Astrocyte (in vitro differentiated cells and primary cell): Measurements from ENCODE around the gene EDRF1. TPM values are rescaled to one million over a fixed set of nuclear protein-coding genes. Genes with fewer than 3 reads are reported as not detected.

Experiments
- DNase-seq: peaks from one replicate; pipeline ENCODE4 v3.0.0-alpha.2; 2010; ENCODE audit warnings: low read depth
- FAIRE-seq: peaks from 2 replicates; lab custom pipeline; 2011; peaks lifted over from hg19 to GRCh38; lab: Jason Lieb, UNC
- H2AFZ ChIP-seq: 2 replicates; pipeline ENCODE4 v1.6.0; 2012; ENCODE audit warnings: low read depth, low read length, inconsistent platforms
- H3K27ac ChIP-seq: 2 replicates; pipeline ENCODE4 v1.5.1; 2011; ENCODE audit warnings: low read depth, low read length, inconsistent platforms
- H3K27me3 ChIP-seq: 2 replicates; pipeline ENCODE4 v1.6.0; 2011; ENCODE audit warnings: low read length, inconsistent platforms; ENCODE audit not compliant: insufficient read depth
- H3K36me3 ChIP-seq: 2 replicates; pipeline ENCODE4 v1.5.1; 2011; ENCODE audit warnings: low read length, inconsistent platforms; ENCODE audit not compliant: insufficient read depth
- H3K4me1 ChIP-seq: 2 replicates; pipeline ENCODE4 v1.5.1; 2011; ENCODE audit warnings: low read length, inconsistent platforms; ENCODE audit not compliant: insufficient read depth
- H3K4me2 ChIP-seq: 2 replicates; pipeline ENCODE4 v1.6.0; 2012; ENCODE audit warnings: low read length, inconsistent platforms
- H3K4me3 ChIP-seq: 2 replicates; pipeline ENCODE4 v1.5.1; 2011; ENCODE audit warnings: low read depth, mild to moderate bottlenecking, low read length, inconsistent platforms; ENCODE audit not compliant: insufficient read depth
- H3K79me2 ChIP-seq: 2 replicates; pipeline ENCODE4 v1.6.0; 2012; ENCODE audit warnings: mild to moderate bottlenecking, low read length, inconsistent platforms; ENCODE audit not compliant: insufficient read depth
- H3K9ac ChIP-seq: 2 replicates; pipeline ENCODE4 v1.6.0; 2012; ENCODE audit warnings: mild to moderate bottlenecking, low read length, inconsistent platforms
- H3K9me3 ChIP-seq: 2 replicates; pipeline ENCODE4 v1.5.1; 2012; ENCODE audit warnings: low read depth, mild to moderate bottlenecking, low read length, inconsistent platforms; ENCODE audit not compliant: insufficient read depth
- H4K20me1 ChIP-seq: 2 replicates; pipeline ENCODE4 v1.6.0; 2012; ENCODE audit warnings: low read length, inconsistent platforms; ENCODE audit not compliant: insufficient read depth
- H3K27ac Mint-ChIP-seq: one replicate; pipeline ENCODE4 v1.8.0; 2021; ENCODE audit warnings: mild to moderate bottlenecking, mixed read lengths; ENCODE audit not compliant: unreplicated experiment
- H3K27me3 Mint-ChIP-seq: one replicate; pipeline ENCODE4 v1.8.0; 2021; ENCODE audit warnings: low read depth, mixed read lengths; ENCODE audit not compliant: unreplicated experiment
- H3K36me3 Mint-ChIP-seq: one replicate; pipeline ENCODE4 v1.8.0; 2021; ENCODE audit warnings: low read depth, mixed read lengths; ENCODE audit not compliant: unreplicated experiment
- H3K4me1 Mint-ChIP-seq: one replicate; pipeline ENCODE4 v1.8.0; 2021; ENCODE audit warnings: low read depth, mixed read lengths; ENCODE audit not compliant: unreplicated experiment
- H3K4me3 Mint-ChIP-seq: one replicate; pipeline ENCODE4 v1.8.0; 2021; ENCODE audit warnings: mild to moderate bottlenecking, moderate library complexity, mixed read lengths; ENCODE audit not compliant: unreplicated experiment
- H3K9me3 Mint-ChIP-seq: one replicate; pipeline ENCODE4 v1.8.0; 2021; ENCODE audit warnings: mild to moderate bottlenecking, mixed read lengths; ENCODE audit not compliant: unreplicated experiment
- EZH2 ChIP-seq: IDR thresholded peaks from 2 replicates; pipeline ENCODE4 v1.6.1; 2012; ENCODE audit warnings: mild to moderate bottlenecking, low read length, inconsistent platforms; ENCODE audit not compliant: insufficient read depth
- total RNA-seq: library from RNA; stranded (reverse); gene quantifications from 2 replicates; pipeline ENCODE4 v1.2.1, GENCODE V29; 2021
- TF ChIP-seq, protein P1 (sequence below): IDR thresholded peaks from 2 replicates; pipeline ENCODE4 v1.5.1; 2011; ENCODE audit warnings: low read depth, mild to moderate bottlenecking, inconsistent platforms, low read length, moderate library complexity; ENCODE audit not compliant: insufficient read depth

Gene EDRF1
- total RNA-seq, 1 donor from 2014 or later, result 25.7 TPM

DNA sequence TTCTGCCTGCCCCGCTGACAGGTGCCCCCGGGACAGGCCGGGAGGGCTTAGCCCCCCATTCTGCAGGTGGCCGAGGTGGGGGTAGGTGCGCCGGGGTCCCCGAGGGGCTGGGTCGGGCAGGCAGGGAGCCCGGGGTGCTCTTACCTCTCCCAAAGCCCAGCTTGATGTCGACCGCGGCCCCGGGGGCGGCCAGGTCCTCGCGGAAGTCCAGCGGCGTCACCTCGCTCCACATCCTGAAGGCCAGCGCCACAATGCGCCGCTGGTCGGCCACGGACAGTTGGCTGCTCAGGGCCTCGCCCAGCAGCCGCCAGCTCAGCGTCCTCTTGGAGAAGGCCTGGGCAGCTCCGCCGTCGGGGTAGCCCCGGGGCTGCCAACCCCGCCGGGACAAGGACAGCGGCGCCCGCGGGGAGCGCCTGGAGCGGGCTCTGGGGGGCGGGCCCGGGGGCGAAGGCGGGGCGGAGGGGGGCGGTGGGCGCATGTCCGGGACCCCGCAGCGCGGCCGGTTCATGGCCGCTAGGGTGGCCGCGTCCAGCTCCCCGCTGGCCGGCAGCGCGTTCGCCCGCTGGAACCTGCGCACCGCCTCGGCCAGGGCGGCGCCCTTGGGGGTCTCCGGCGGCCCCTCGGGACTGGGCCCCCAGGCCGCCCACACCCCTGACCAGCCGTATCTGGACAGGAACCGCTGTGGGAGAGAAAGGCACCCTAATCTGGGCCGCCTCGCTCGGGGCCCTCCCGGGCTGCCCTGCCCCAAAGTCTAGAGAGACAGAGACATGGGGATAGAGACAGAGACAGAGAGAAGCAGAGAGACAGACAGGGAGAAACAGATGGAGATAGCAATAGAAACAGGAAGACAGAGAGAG is 54.4 kb downstream of the EDRF1 start:
- Histone ChIP-seq H3K4me3 (no peak overlapping the region), H3K9ac (no peak overlapping the region), H3K79me2 (no peaks in the 10 kb centered on the region), H3K27ac (no peak overlapping the region), H3K36me3 (no peaks in the 10 kb centered on the region), H4K20me1 (no peaks in the 10 kb centered on the region), H3K4me2 (no peak overlapping the region), H3K27me3 (no peaks in the 10 kb centered on the region), H3K9me3 (no peaks in the 10 kb centered on the region), H3K4me1 (no peaks in the 10 kb centered on the region), H2AFZ (no peak overlapping the region)
- Mint-ChIP-seq H3K4me3 (no peak overlapping the region), H3K27me3 (peaks cover 30% of the 10 kb centered on the region), H3K4me1 (no peaks in the 10 kb centered on the region), H3K9me3 (peaks cover 12% of the 10 kb centered on the region), H3K36me3 (peaks cover 7% of the 10 kb centered on the region), H3K27ac (no peak overlapping the region)
- TF ChIP-seq, protein P1, sequence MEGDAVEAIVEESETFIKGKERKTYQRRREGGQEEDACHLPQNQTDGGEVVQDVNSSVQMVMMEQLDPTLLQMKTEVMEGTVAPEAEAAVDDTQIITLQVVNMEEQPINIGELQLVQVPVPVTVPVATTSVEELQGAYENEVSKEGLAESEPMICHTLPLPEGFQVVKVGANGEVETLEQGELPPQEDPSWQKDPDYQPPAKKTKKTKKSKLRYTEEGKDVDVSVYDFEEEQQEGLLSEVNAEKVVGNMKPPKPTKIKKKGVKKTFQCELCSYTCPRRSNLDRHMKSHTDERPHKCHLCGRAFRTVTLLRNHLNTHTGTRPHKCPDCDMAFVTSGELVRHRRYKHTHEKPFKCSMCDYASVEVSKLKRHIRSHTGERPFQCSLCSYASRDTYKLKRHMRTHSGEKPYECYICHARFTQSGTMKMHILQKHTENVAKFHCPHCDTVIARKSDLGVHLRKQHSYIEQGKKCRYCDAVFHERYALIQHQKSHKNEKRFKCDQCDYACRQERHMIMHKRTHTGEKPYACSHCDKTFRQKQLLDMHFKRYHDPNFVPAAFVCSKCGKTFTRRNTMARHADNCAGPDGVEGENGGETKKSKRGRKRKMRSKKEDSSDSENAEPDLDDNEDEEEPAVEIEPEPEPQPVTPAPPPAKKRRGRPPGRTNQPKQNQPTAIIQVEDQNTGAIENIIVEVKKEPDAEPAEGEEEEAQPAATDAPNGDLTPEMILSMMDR, result no peak
- no peak for TF ChIP-seq EZH2
- no peak for DNase-seq
- FAIRE-seq, result no peak

DNA sequence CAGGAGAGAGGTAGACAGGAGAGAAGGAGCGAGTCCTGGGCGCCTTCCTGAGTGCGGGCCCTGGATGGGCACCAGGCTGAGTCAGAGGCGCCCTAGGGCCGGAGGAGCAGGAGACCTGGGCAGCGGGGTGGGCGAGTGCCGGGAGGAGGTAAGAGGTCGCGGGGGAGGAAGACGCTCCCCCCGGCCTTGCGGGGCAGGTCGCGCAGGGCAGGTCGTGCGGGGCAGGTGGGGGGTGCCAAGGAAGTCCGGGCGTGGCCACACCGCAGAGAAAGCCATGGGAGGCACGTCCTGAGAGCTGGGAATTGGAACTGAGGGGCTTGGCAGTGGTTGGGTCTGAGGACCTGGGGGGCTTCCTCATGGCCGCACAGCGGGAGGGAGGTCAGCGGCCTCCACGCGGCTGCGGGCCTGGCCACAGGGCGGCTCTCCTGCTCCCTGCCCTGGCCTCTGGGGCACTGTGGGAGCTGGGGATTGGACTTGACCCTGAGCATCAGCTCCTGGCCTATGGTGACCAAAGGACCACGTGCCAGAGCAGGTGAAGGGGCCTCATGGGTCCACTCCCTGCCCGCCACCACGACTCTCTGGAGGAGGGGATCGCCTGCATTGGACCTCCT is 55.2 kb downstream of the EDRF1 start:
- H2AFZ ChIP-seq, result no peak overlapping the region
- no peak overlapping the region for H3K27ac Mint-ChIP-seq
- no peak for DNase-seq

More for the DNA sequence above, 55.2 kb downstream of the EDRF1 start:
- FAIRE-seq, result no peak
- Mint-ChIP-seq H3K9me3 (peaks cover 17% of the 10 kb centered on the region), H3K4me3 (no peak overlapping the region), H3K36me3 (peaks cover 7% of the 10 kb centered on the region), H3K27me3 (peaks cover 35% of the 10 kb centered on the region), H3K4me1 (no peaks in the 10 kb centered on the region)
- Histone ChIP-seq H3K9ac (no peak overlapping the region), H3K27me3 (no peaks in the 10 kb centered on the region), H3K4me3 (no peak overlapping the region), H3K79me2 (no peaks in the 10 kb centered on the region), H3K4me1 (no peaks in the 10 kb centered on the region), H3K4me2 (no peak overlapping the region), H3K27ac (no peak overlapping the region), H3K9me3 (no peaks in the 10 kb centered on the region), H3K36me3 (no peaks in the 10 kb centered on the region), H4K20me1 (no peaks in the 10 kb centered on the region)
- TF ChIP-seq, protein P1, result no peak
- no peak for TF ChIP-seq EZH2
